Spleen (tissue), 7 donors: ENCODE measurements around the gene FAT3.

Experiments used
- CTCF ChIP-seq, 11 experiments: fragments of 200-600 bp in 7 of 11; fragments of 450-650 bp in 4 of 11; sonication (generic) in 4 of 11; IDR thresholded peaks in 8 of 11; conservative IDR thresholded peaks in 3 of 11; 1 replicate in 7 of 11; 2 replicates in 4 of 11; pipeline versions ENCODE4 v1.4.0 to v1.8.0; 2016 to 2021; ENCODE audit warnings: antibody characterized with exemption in 11 of 11, inconsistent platforms in 4 of 11, mild to moderate bottlenecking in 1 of 11
- POLR2A ChIP-seq, 3 donors: fragments of 450-650 bp; IDR thresholded peaks; one replicate each; pipeline ENCODE4 v1.5.1; 2017; ENCODE audit warnings: antibody characterized with exemption in 3 of 3, mild to moderate bottlenecking in 1 of 3
- POLR2AphosphoS5 ChIP-seq, 3 donors: sonication (generic); formaldehyde crosslinking; IDR thresholded peaks; one replicate each; pipeline ENCODE4 v1.5.1; 2017; ENCODE audit warnings: antibody characterized with exemption in 3 of 3
- donor health status: DM: no; HTN: no; CAD: no; lungs with moderate emphysema.
- donor health status: DM: no; HTN: no; CAD: no.
- donor health status: DM: no; HTN: no; CAD: no.

GRCh38 chr11:92227959-92228935 lies 3.6 kb downstream of the FAT3 start:
- TF ChIP-seq POLR2A (IDR thresholded peaks at IDR 0.05) (no peak), CTCF (IDR thresholded peaks at IDR 0.05 in 8 of 11, conservative IDR thresholded peaks at IDR 0.05 in 3 of 11) (no peak), POLR2AphosphoS5 (IDR thresholded peaks at IDR 0.05) (no peak)
